NOMO-1 (cell line): ENCODE data around the gene SLC9A9.
A peak's percentile ranks its signal among the peaks of the same experiment; 100 is the strongest.
"Not testable (repeated sequence)": the region's sequence is repeated elsewhere in the genome, so short reads cannot be mapped to it uniquely, and the experiment has no call there.

Source experiments
- DNase-seq, 2 experiments: peaks; one replicate each; lab custom pipeline; 2025; ENCODE audit not compliant: unreplicated experiment in 2 of 2; lab: John Stamatoyannopoulos, UW

SLC9A9 gene

DNA sequence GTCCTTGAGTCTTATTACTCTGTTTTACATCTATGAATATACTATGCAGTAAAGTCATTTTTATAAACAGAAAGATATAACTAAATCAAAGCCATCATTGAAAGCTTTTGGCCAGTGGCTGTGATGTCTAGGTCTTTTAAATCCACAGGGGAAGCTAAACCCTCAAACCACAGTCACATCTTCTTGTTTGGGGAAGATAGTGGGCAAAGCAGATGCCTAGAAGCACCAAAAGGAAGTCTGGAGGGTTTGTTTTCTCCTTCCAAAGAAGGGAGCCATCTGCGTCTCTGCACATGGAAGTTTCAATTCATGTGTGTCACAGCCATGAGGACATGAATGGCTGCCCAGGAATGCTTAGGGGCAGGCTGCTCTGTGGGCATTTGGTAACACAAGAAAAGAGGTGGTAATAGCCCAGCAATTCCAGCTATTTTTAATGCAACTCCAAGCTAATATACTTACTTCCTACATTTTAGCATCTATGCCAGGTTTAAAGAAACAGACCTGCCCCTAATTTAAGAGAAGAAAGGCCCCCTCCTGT is 322.2 kb downstream of the SLC9A9 start:
- DNase-seq = no peak

DNA sequence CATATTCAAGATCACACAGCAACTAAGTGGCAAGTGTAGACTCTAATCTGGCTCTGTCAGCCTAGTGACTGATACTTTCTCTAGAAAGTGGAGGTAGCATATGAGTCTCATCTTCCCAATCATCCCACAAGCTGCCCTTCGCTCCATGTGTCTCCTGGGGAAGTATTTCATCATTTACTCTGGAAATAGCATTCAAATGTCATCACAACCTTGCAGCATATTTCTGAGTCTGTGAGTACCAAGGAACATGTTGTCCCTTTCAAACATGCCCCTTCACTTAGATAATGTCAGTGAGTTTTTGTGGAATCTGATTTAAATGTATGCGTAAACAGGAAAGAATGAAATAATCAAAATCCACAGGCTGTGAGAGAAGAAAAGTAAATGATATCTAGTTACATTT is 322.9 kb downstream of the SLC9A9 start:
- DNase-seq = no peak

DNA sequence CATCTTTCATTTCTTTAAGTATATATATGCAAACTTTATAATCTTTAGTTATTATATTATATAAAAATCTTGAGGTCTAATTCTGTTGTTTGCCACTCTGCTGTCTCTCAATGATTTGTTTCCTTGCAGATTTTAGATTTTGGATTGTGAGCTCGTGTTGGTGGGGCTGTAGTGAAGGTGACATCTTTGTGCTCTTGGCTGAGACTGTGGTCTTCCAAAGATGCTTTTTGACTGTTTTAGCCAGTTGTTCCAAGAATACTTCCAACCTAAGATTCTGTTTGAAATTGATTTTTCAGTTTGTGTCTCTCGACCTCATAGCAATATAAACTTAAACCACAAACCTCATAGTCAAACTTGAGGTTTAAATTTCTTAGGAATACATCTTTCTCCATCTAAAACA is 326.5 kb downstream of the SLC9A9 start:
- no peak for DNase-seq

DNA sequence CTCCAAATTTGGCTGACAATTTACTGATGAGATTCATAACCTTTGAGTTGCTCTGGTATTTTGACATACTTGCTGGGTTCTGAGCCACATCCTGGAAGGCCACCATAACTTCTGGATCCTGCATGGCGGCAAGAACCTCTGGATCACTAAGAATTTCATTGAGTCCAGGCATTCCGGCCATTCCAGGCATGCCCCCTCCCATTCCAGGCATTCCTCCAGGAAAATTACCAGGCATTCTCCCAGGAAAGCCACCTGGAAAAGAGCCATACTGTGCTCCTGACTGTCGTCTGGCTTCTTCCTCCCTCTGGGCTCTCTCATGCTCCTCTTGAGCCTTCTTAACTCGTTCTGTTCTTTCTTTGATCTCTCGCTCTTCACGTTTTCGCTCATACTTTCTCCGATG is 331.1 kb downstream of the SLC9A9 start:
- DNase-seq = not testable (repeated sequence)

DNA sequence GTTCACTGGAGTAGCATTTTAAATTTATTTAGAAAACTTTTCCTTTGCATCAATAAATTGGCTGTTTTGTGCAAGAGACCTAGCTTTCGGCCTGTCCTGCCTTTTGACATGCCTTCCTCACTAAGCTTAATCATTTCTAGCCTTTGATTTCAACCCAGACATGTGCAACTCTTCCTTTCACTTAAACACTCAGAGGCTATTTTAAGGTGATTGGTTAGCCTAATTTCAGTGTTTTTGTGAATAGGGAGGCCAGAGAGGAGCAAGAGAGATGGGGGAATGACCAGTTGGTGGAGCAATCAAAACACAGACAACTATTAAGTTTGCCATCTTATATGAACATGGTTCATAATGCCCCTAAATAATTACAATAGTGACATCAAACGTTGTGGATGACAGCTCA is 333.4 kb downstream of the SLC9A9 start:
- DNase-seq = no peak

DNA sequence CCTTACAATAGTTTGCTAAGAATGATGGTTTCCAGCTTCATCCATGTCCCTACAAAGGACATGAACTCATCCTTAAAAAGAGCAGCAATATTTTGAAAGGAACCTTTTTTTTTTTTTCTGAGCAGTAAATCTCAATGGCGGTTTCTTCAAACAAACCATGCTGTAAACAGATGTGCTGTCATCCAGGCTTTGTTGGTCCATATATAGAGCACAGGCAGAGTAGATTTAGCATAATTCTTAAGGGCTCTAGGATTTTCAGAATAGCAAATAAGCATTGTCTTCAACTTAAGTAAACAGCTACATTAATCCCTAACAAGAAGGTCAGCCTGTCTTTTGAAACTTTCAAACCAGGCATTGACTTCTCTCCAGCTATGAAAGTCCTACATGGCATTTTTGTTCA is 334.2 kb downstream of the SLC9A9 start:
- DNase-seq = no peak

DNA sequence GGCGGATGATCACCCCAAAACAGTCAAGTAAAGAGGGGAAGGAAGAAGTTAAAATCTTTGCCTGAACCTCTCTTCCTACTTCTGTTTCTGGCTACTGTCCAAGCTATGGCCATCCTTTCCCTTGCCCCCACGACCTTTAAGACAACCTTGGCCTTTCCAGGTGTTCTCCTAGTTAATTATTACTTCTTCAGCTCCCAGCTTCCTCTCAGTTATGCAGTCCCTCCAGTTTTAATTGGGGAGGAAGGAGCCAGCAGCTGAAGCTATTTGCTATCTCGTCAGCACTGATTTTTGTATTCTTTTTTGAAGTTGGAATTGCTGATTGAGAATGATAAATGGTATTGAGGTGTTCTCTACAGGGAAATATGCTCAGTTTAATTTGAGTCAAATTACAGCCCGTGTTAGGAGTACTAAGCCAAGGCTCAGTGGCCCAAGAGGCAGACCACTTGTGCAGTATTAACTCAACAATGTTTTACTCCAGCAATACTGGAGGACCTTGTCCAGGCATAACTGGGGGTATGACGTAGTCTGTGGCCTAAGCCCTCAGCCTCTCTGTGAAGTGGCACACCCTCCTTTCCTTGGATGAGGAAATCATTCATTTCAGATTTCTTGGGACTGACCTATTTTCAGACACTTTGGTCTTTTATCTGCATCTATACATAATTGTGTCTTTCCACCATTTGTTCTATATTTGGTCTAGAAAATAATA is 336.9 kb downstream of the SLC9A9 start:
- no peak for DNase-seq

DNA sequence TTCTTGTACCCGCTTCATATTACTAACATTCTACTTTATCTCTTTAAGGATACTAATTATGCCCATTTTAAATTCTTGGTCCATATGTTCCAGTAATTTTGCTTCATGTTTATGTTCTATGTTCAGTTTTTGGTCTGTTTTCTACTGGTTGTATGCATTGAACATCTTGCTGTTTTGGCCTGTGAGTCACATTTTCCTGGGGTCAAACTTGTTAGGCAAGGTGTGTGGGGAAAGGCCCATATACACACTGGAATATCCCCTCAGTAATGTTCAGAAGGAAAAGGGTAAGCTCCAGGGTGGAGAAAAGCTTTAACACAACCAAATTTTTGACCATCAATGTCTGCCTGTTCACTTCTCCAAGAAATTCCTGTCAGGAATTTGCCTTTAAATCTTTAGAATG is 337.7 kb downstream of the SLC9A9 start:
- DNase-seq = no peak

DNA sequence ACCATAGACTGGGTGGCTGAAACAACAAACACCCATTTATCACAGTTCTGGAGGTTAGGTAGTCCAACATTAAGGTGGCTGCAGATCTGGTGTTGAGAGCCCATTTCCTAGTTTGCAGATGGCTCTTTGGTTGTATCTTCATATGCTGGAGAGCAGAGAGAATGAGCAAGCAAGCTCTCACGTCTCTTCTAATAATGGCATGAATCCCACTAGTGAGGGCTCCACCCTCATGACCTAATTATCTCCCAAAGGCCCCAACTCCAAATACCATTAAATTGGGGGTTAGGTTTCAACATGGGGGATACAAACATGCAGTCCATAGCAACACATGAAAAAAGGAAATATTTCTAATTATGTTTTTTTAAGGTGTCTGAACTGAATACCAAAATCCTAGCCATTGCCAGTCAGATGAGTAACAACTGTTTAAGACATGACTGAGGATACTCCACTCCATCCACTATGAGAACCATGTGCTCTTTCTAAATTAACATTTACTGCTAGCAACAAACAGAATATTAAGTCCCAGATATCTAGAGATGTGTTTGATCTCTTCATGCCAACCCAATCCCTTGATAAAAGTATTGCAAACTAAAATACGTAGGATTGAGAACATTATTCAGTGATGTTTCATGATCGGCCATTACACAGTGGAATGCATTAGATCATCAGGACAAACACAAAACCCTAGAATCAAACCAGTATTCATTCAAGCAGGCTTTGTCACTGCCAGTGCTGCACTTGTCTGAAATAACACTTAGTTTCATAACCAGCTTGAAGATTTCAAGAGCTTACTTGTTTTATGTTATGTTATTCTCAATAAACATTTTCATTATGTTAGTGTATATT is 340.3 kb downstream of the SLC9A9 start:
- DNase-seq = no peak

DNA sequence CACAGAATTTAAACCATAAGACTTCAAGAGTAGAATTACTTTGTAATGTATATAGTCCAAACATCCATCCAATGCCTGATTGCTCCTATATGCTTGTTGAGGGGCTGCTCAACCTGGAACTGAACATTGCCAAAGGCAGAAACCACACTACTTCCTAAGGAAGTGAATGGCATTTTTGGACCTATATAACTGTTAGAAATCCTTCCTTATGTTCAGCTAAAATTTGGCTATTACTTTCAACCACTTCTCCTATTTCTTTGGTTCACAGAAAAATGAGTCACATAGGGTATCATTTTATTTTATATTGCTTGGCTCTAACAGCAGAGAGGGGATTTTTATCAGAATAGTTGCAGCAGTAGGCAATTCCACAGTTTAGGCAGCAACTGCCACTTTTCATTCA is 342.1 kb downstream of the SLC9A9 start:
- peak; percentile 72 to 88 for DNase-seq

DNA sequence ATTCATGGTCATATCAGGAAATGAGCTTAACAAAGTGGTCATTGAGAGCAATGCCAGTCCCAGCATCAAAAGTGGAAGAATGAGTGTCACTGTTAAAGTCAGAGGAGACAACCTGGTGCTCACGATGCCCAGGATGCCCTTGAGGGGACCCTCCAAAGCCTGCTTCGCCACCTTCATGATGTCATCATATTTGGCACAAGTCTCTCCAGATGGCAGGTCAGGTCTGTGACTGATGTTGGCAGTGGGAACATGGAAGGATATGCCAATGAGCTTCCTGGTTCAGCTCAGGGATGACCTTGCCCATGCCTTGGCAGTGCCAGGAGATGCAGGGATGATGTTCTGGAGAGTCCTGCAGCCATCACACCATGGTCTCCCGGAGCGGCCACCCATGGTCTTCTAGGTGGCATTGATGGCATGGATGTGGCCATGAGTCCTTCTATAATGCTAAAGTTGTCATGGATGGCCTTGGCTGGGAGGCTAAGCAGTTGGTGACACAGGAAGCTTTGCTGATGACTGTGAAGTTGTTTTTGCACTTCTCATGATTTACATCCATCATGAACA is 344.9 kb downstream of the SLC9A9 start:
- no peak for DNase-seq

DNA sequence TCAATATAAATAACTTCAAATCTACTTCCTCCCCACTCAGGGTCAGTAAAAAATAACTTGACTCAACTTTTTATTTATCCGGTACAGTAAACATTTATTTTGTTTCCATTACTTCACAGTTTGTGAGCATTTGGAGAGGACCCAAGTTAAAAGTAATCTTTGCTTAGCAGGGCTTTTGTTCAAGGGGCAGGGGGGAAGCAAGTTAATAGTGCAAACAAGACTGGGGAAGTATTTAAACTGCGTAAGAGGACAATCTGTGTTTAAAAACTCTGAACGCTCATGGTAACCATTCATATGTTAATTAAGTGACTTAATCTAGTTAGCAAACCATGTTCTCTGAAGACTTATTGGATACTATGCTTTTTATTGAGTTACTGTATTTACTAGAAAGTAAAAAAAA is 346.2 kb downstream of the SLC9A9 start:
- DNase-seq = no peak

DNA sequence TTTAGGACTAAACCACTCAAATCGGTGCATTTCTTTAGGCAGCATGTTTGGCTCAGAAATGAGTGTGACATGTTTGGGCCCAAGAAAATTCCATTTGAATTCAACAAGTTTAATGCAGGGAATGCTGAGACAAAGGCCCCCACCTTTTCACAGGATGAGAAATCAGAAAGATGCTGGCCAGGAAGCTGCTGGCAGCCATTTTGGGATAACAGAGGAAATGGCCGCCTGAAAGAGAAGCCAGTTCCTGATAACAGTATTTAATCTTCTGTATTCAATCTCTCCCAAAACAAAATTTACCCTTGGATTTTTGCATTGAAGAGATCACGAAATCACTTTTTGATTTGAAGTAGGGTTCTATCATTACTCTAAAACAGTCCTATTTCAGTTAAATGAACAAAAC is 350.9 kb downstream of the SLC9A9 start:
- no peak for DNase-seq

DNA sequence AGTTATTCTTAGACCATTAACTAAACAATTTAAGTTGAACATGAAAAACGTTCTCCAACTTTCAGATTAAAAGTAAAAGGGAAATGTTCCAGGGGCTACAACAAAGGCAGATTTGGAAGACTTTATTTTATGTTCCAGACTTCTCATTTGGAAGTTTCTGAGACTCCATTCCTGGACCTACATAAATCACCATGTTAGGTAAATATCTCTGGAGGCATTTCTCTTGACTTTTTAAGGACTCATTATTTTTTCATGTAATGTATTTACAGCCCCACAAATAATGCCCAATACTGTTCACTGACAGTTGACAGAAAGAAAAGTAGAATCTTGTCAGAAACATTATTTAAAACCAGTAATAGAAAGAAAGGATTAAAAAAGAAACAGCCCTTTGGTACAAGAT is 352.1 kb downstream of the SLC9A9 start:
- no peak for DNase-seq

DNA sequence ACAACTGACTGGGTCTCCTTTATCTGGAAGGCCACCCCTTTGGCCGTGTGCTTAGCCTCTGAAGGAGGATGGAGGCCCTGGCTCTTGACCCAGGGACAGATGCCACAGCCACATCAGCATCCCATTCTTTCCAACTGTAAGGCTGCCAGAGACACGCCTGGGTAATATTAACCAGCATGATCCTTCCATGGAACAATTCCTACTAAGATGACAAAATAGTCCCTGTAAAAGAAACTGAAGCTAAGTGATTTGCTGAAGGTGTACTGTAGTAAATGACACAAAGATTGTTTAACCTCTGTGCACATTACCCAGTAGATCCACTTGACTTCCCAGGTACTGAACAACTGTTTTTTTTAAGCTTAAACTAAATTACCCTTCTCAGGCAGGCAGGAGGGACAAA is 352.7 kb downstream of the SLC9A9 start:
- DNase-seq = no peak

DNA sequence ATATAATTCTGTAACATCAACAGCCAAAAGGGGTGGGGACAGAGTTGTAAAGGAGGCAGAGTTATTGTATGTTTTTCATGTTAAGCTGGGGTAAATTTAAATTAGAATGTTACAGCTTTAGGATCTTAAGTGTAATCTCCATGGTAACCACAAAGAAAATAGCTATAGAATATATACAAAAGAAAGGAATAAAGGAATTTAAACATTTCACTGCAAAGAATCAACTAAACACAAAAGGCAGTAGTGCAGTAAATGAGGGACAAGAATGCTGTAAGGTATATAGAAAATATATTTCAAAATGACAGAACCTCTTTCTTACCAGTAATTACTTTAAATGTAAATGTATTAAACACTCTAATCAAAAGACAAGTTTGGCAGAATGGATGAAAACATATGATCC is 361.7 kb downstream of the SLC9A9 start:
- DNase-seq = no peak

DNA sequence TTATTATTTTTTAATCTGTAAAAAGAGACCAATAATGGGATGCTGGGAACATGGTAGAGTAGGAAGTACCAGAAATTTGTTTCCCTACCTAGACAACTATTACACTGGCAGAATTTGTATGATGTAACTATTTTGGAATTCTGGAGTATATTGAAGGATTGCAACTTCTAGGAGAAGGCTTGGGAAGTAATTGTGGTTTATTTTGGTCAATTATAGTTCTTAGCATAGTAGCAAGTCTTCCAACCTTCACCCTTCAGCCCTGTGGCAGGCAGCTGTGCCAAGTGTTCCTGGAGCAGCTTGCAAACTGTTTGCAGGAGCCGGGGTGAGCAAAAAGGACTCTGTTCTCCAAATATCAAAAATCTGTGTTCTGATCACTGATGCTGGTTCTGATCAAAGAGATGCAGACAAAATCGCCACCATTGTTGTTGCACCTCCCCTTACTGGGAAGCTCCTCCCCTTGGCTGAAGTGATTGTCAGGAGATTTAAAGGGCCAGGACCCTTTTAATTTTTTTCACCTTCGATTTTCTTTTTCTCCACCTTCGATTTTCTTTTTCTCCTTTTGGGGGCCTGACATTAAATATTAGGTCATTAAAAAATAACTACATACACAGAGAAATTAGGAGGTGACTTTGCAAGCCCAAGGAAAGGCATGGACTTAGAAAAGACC is 363.3 kb downstream of the SLC9A9 start:
- no peak for DNase-seq

DNA sequence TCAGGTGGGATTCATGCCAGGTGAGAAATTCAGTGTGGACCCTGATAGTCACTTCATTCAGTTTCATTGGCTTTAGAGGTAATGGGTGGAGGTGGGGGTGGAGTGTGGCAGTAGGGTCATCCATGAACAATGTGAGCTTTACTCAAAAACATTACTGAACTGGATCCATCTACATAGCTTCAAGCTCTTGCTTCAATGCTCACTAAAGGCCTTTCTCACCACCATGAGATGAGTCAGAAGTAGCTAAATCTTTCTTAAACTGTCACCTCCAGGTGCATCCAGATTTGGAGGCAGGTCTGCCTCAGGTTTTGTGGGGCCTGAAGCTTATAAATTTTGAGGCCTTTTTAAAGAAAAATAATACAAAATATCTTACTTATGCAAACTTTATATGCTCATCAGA is 365.1 kb downstream of the SLC9A9 start:
- no peak for DNase-seq

DNA sequence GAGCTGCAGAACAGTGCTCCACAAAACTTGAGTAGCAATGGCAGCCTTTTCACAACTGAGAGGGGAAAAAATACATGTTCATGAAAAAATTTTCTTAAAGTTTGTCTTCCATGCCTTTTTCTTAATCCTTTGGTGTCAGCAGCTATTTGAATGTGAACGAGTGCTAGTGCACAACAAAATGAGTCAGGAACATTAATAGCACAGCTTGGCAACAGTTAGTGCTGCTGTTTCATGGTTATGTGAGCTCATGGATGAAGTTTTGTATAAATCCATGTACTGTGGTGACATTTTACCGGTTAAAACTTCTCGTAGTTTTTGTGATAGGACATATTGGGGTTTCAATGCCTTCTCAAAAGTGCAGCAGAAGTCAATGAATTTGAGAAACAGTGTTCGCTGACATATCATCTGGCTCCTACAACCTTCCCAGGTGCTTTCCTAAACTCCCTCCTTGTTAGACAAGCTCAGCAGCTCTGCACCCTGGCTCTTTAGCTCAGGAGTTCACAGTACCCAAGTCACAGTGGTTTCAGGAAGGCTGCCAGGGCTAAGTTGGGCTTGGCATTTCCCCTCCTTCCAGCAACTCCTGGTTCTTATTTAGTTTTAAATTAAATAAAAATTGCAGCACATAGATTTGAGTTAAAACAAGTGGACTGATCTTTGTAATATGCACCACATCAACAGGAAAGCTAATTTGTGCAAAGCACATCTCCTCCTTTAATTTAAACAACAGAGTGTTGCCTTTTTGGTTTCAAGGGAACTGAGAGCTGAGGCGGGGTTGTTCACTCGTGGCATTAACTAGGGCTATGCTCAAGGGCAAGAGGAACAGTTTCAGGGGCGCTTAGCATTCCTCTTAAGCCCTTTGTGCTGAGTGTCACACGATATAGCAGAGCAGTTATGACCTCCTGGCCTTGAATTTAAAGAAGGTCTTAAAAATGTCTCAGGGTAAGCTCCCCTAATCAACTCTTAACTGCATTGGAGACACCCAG is 365.9 kb downstream of the SLC9A9 start:
- DNase-seq = no peak

DNA sequence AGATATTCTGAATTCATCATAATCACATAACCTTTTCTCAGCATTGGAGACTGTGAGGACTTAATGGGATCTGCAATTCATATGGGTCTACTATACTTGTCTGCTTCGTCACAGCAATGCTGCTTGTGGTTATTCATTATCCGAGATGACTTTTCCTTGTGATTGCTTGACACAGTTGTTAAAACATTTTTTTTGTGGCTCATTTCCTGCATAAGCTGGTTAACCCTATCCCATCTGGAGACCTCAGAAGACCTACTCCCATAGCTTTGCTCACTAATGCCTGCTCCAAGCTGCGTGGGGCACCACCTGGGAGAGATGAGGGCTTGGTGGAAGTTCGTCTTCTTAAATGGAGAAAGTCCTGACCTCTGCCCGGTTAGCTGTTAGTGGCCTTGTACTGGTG is 367.9 kb downstream of the SLC9A9 start:
- no peak for DNase-seq
